ENCODE measurements around the gene MED25.
"Not testable (repeated sequence)": the region's sequence is repeated elsewhere in the genome, so short reads cannot be mapped to it uniquely, and the experiment has no call there.

Gene MED25

DNA sequence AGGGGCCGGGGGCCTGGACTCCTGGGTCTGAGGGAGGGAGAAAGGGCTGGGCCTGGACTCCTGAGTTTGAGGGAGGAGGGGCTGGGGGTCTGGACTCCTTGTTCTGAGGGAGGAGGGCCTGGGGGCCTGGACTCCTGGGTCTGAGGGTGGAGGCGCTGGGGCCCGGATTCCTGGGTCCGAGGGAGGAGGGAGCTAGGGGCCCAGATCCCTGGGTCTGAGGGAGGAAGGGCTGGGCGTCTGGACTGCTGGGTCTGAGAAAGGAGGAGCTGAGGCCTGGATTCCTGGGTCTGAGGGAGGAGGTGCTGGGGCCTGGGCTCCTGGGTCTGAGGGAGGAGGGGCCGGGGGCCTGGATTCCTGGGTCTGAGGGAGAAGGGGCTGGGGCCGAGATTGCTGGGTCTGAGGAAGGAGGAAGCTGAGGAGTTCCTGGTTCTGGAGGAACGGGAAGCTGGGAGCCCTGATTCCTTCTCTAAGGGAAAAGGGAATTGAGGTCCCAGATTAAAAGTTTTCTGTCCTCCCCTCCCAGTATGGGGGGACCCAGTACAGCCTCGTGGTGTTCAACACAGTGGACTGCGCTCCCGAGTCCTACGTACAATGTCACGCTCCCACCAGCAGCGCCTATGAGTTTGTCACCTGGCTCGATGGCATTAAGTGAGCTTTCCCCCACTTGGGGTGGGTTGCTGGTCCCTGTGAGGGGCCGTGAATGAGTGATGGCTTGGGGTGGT lies 721 bp downstream of the MED25 start:
- no peak for TF ChIP-seq SUZ12 (IDR thresholded peaks at IDR 0.05)
- no peak for TF ChIP-seq FOXM1 (IDR thresholded peaks at IDR 0.05; ENCODE audit: borderline replicate concordance)
- no peak for TF ChIP-seq ELF4 (IDR thresholded peaks at IDR 0.05)
- TF ChIP-seq LEF1 (IDR thresholded peaks at IDR 0.05; ENCODE audit: borderline replicate concordance), result no peak
- no peak for TF ChIP-seq ZNF384 (IDR thresholded peaks at IDR 0.05)
- TF ChIP-seq FOXK2 (IDR thresholded peaks at IDR 0.05), result no peak
- no peak for TF ChIP-seq HDGF (IDR thresholded peaks at IDR 0.05; ENCODE audit: borderline replicate concordance)
- TF ChIP-seq L3MBTL2 (conservative IDR thresholded peaks at IDR 0.05), result no peak
- TF ChIP-seq NFRKB (IDR thresholded peaks at IDR 0.05), result no peak
- TF ChIP-seq ARNT (IDR thresholded peaks at IDR 0.05), result no peak
- no peak for TF ChIP-seq SP1 (IDR thresholded peaks at IDR 0.05)
- no peak for TF ChIP-seq BHLHE40 (IDR thresholded peaks at IDR 0.05; ENCODE audit: borderline replicate concordance)
- TF ChIP-seq, protein P1, sequence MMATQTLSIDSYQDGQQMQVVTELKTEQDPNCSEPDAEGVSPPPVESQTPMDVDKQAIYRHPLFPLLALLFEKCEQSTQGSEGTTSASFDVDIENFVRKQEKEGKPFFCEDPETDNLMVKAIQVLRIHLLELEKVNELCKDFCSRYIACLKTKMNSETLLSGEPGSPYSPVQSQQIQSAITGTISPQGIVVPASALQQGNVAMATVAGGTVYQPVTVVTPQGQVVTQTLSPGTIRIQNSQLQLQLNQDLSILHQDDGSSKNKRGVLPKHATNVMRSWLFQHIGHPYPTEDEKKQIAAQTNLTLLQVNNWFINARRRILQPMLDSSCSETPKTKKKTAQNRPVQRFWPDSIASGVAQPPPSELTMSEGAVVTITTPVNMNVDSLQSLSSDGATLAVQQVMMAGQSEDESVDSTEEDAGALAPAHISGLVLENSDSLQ (IDR thresholded peaks at IDR 0.05), result no peak
- TF ChIP-seq CTBP1 (IDR thresholded peaks at IDR 0.05; ENCODE audit: borderline replicate concordance), result no peak
- TF ChIP-seq TARDBP (IDR thresholded peaks at IDR 0.05), result no peak
- TF ChIP-seq FOXA1 (IDR thresholded peaks at IDR 0.05), result no peak
- no peak for DNase-seq (ENCODE audit: extremely low spot score)
- CTCF ChIA-PET, result no interaction called here
- POLR2A ChIA-PET, result interaction anchor here (0.8 to 3.2 kb wide), 7 partner anchors 31 to 142 kb away, joined by 3 to 14 read pairs (median 4); partner anchors contain the start of genes AP2A1 and PTOV1

DNA sequence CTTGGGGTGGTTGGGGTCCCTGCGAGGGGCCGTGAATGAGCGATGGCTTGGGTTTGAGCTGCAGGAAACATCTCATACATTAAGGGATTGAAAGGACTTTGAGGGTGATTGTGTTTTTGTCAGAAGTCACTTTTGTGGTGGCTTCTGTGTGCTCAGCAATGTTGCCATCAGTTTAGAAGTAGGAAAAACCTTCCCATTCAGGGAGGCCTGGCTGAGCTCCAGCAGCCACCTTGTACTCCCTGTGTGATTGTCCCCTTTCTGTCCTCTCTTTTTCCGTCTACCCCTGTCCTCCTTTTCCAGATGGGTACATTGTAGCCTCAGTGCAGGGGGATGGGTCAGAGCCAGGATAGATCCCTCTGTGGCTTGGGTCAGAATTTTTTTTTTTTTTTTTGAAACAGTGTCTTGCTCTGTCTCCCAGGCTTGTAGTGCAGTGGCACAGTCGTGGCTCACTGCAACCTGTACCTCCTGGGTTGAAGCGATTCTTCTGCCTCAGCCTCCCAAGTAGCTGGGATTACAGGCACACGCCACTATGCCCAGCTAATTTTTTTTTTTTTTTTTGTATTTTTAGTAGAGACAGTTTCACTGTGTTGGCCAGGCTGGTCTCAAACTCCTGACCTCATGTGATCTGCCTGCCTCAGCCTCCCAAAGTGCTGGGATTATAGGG lies 1.5 kb downstream of the MED25 start:
- CTCF ChIA-PET, result interaction anchor here (0.6 kb wide), 1 partner anchor 1735 kb away, joined by 3 read pairs; no protein-coding TSS in a partner anchor
- POLR2A ChIA-PET, result interaction anchor here (0.8 to 3.2 kb wide), 6 partner anchors 30 to 143 kb away, joined by 3 to 14 read pairs (median 5); partner anchors contain the start of gene PTOV1
- not testable (repeated sequence) for DNase-seq (ENCODE audit: extremely low spot score)

GRCh38 chr19:49820125-49820524 lies 2.0 kb downstream of the MED25 start:
- no peak for DNase-seq (ENCODE audit: extremely low spot score)
- CTCF ChIA-PET, result interaction anchor here (0.6 kb wide), 1 partner anchor 1735 kb away, joined by 3 read pairs; no protein-coding TSS in a partner anchor
- POLR2A ChIA-PET, result interaction anchor here (3.2 kb wide), 1 partner anchor 30 kb away, joined by 14 read pairs; the partner anchor contains the start of gene PTOV1
- TF ChIP-seq, protein P1 (IDR thresholded peaks at IDR 0.05), result peak; percentile 58
- no peak for TF ChIP-seq TARDBP (IDR thresholded peaks at IDR 0.05)
- TF ChIP-seq ZNF384 (IDR thresholded peaks at IDR 0.05), result no peak

DNA sequence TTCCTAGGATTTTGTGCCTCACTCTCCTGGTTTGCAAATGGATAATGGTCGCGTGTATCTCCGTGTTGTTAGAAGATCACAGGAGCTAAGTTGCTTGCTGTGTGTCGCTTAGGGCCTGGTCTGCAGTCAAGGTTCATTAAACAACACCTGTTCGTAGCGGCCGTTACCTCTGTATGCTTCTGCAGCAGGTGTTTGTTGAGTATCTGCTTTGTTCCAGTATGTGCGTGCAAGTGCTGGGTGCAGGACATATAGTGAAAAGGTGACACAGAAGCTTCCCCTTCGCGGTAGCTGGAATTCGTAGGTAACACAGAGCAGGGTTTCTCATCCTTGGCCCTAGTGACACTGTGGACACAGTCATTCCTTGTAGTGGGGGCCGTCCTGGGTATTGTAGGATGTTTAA lies 5.4 kb downstream of the MED25 start:
- TF ChIP-seq CTBP1 (IDR thresholded peaks at IDR 0.05; ENCODE audit: borderline replicate concordance), result no peak
- TF ChIP-seq L3MBTL2 (conservative IDR thresholded peaks at IDR 0.05), result no peak
- TF ChIP-seq, protein P1 (IDR thresholded peaks at IDR 0.05), result no peak
- TF ChIP-seq HDGF (IDR thresholded peaks at IDR 0.05; ENCODE audit: borderline replicate concordance), result no peak
- TF ChIP-seq NFRKB (IDR thresholded peaks at IDR 0.05), result no peak
- TF ChIP-seq SUZ12 (IDR thresholded peaks at IDR 0.05), result no peak
- TF ChIP-seq FOXA1 (IDR thresholded peaks at IDR 0.05), result no peak
- TF ChIP-seq FOXK2 (IDR thresholded peaks at IDR 0.05), result no peak
- TF ChIP-seq ELF4 (IDR thresholded peaks at IDR 0.05), result no peak
- no peak for TF ChIP-seq SP1 (IDR thresholded peaks at IDR 0.05)
- no peak for TF ChIP-seq TARDBP (IDR thresholded peaks at IDR 0.05)
- TF ChIP-seq FOXM1 (IDR thresholded peaks at IDR 0.05; ENCODE audit: borderline replicate concordance), result no peak
- CTCF ChIA-PET, result no interaction called here

GRCh38 chr19:49824662-49825061 lies 6.6 kb downstream of the MED25 start:
- TF ChIP-seq LEF1 (IDR thresholded peaks at IDR 0.05; ENCODE audit: borderline replicate concordance), result no peak
- TF ChIP-seq SUZ12 (IDR thresholded peaks at IDR 0.05), result no peak
- TF ChIP-seq FOXK2 (IDR thresholded peaks at IDR 0.05), result no peak
- ChIA-PET POLR2A (interaction anchor here (1.3 kb wide), 1 partner anchor 26 kb away, joined by 5 read pairs; the partner anchor contains the start of gene PTOV1), CTCF (no interaction called here)
- DNase-seq (ENCODE audit: extremely low spot score), result no peak

More for the DNA sequence above, 5.4 kb downstream of the MED25 start:
- POLR2A ChIA-PET, result no interaction called here
- DNase-seq (ENCODE audit: extremely low spot score), result no peak

DNA sequence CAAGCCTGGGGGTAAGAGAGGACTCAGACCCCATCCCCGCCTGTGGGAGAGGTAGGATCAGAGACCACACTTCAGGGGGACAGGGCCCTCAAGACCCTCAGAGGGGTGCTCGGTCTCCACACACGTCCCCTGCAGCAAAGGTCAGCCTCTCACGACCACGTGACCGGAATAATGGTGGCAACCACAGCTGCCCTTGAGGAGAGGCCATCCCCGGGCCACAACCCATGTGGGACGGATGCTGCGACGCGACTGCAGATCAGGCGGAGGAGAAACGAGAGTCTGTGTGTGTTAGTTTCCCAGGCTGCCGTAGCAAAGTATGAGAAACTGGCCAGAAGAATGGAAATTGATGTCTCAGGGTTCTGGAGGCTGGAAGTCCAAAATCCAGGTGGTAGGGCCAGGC lies 8.9 kb downstream of the MED25 start:
- POLR2A ChIA-PET, result no interaction called here
- CTCF ChIA-PET, result no interaction called here
- DNase-seq (ENCODE audit: extremely low spot score), result no peak
- no peak for TF ChIP-seq ARNT (IDR thresholded peaks at IDR 0.05)
- no peak for TF ChIP-seq TARDBP (IDR thresholded peaks at IDR 0.05)
- TF ChIP-seq NFRKB (IDR thresholded peaks at IDR 0.05), result no peak
- no peak for TF ChIP-seq FOXA1 (IDR thresholded peaks at IDR 0.05)
- TF ChIP-seq ELF4 (IDR thresholded peaks at IDR 0.05), result no peak
- no peak for TF ChIP-seq SP1 (IDR thresholded peaks at IDR 0.05)
- TF ChIP-seq FOXM1 (IDR thresholded peaks at IDR 0.05; ENCODE audit: borderline replicate concordance), result no peak
- TF ChIP-seq, protein P1 (IDR thresholded peaks at IDR 0.05), result no peak
- no peak for TF ChIP-seq CTBP1 (IDR thresholded peaks at IDR 0.05; ENCODE audit: borderline replicate concordance)
- no peak for TF ChIP-seq LEF1 (IDR thresholded peaks at IDR 0.05; ENCODE audit: borderline replicate concordance)
- TF ChIP-seq HDGF (IDR thresholded peaks at IDR 0.05; ENCODE audit: borderline replicate concordance), result no peak
- no peak for TF ChIP-seq FOXK2 (IDR thresholded peaks at IDR 0.05)
- TF ChIP-seq ZNF384 (IDR thresholded peaks at IDR 0.05), result no peak
- TF ChIP-seq BHLHE40 (IDR thresholded peaks at IDR 0.05; ENCODE audit: borderline replicate concordance), result no peak
